Effector memory CD8-positive, alpha-beta T cell (primary cell): ENCODE data around the gene FHIP2A.
"Not testable (repeated sequence)": the region's sequence is repeated elsewhere in the genome, so short reads cannot be mapped to it uniquely, and the experiment has no call there.

Experiments used
- ATAC-seq: fragments of 150-1000 bp; cut with Tn5 transposase; replicated peaks from 2 replicates; pipeline ENCODE4 v1.10.0; 2021; ENCODE audit warnings: mild to moderate bottlenecking, moderate library complexity
- DNase-seq, 3 experiments: peaks; one replicate each; pipeline ENCODE4 v3.0.0; 2021
- H3K27ac Mint-ChIP-seq, 2 donors: one replicate each; pipeline ENCODE4 v1.8.0; 2022; ENCODE audit warnings: mild to moderate bottlenecking in 2 of 2, mixed read lengths in 2 of 2, moderate library complexity in 2 of 2
- H3K27me3 Mint-ChIP-seq, 2 donors: one replicate each; pipeline ENCODE4 v1.8.0; 2022; ENCODE audit warnings: mixed read lengths in 2 of 2
- H3K36me3 Mint-ChIP-seq: one replicate; pipeline ENCODE4 v1.8.0; 2022; ENCODE audit warnings: mild to moderate bottlenecking, moderate library complexity, mixed read lengths; ENCODE audit not compliant: insufficient read depth
- H3K4me1 Mint-ChIP-seq, 2 donors: one replicate each; pipeline ENCODE4 v1.8.0; 2022; ENCODE audit warnings: low read depth in 2 of 2, mixed read lengths in 2 of 2
- H3K4me3 Mint-ChIP-seq, 2 donors: one replicate each; pipeline ENCODE4 v1.8.0; 2022; ENCODE audit warnings: mild to moderate bottlenecking in 2 of 2, mixed read lengths in 2 of 2, moderate library complexity in 2 of 2
- H3K9me3 Mint-ChIP-seq, 2 donors: one replicate each; pipeline ENCODE4 v1.8.0; 2022; ENCODE audit warnings: mixed read lengths in 2 of 2
- total RNA-seq, 9 experiments: gene quantifications; one replicate each; lab custom pipeline; 2026; lab: John Stamatoyannopoulos, UW

FHIP2A gene
- total RNA-seq = 57.8 to 163 (median 60.9) reads per million in 9 experiments

GRCh38 chr10:114821293-114821914, at the start of gene FHIP2A:
TSS of gene FHIP2A (plus strand) at chr10:114821780. CDS start at chr10:114822079, 299 bp downstream.
- H3K36me3 Mint-ChIP-seq = peaks cover 18% of the 10 kb centered on the region

GRCh38 chr10:114772496-114773196, 48.9 kb upstream of the FHIP2A start:
- no peak for DNase-seq
- H3K4me1 Mint-ChIP-seq = peaks cover 5 to 14% of the 10 kb centered on the region in 2 donors
- H3K27me3 Mint-ChIP-seq = no peaks in the 10 kb centered on the region

More at GRCh38 chr10:114821293-114821914, at the start of gene FHIP2A:
- DNase-seq = peak; percentile 81 to 89 (median 87)
- ATAC-seq = peak; percentile 90
- peak within 1 kb of the TSS; percentile 96 to 99 for H3K27ac Mint-ChIP-seq
- peak within 1 kb of the TSS; percentile 95 to 98 for H3K4me3 Mint-ChIP-seq
- H3K9me3 Mint-ChIP-seq = no peaks in the 10 kb centered on the region
- peaks cover 28 to 45% of the 10 kb centered on the region in 2 donors for H3K4me1 Mint-ChIP-seq
- no peaks in the 10 kb centered on the region for H3K27me3 Mint-ChIP-seq

GRCh38 chr10:114773197-114773532, 48.4 kb upstream of the FHIP2A start:
- no peaks in the 10 kb centered on the region for H3K27me3 Mint-ChIP-seq

More at GRCh38 chr10:114772496-114773196, 48.9 kb upstream of the FHIP2A start:
- H3K27ac Mint-ChIP-seq = no peak overlapping the region
- H3K36me3 Mint-ChIP-seq = no peaks in the 10 kb centered on the region
- H3K9me3 Mint-ChIP-seq = no peaks in the 10 kb centered on the region
- ATAC-seq = no peak
- no peak overlapping the region for H3K4me3 Mint-ChIP-seq

GRCh38 chr10:114775082-114775481, 46.5 kb upstream of the FHIP2A start:
- H3K4me1 Mint-ChIP-seq, ATAC-seq, DNase-seq, H3K36me3 Mint-ChIP-seq, H3K27ac Mint-ChIP-seq, H3K4me3 Mint-ChIP-seq, H3K27me3 Mint-ChIP-seq, H3K9me3 Mint-ChIP-seq: not testable (repeated sequence)

More at GRCh38 chr10:114773197-114773532, 48.4 kb upstream of the FHIP2A start:
- H3K4me3 Mint-ChIP-seq = no peak overlapping the region
- DNase-seq (no peak), ATAC-seq (no peak)
- H3K4me1 Mint-ChIP-seq = peaks cover 5 to 14% of the 10 kb centered on the region in 2 donors
- H3K9me3 Mint-ChIP-seq = no peaks in the 10 kb centered on the region
- H3K36me3 Mint-ChIP-seq = no peaks in the 10 kb centered on the region
- no peak overlapping the region for H3K27ac Mint-ChIP-seq

- H3K27ac Mint-ChIP-seq = peak overlapping the region in 1 of 2 donors; percentile 2
These were observed 44.2 kb upstream of the FHIP2A start for GRCh38 chr10:114777415-114777814.

GRCh38 chr10:114779803-114780576, 41.6 kb upstream of the FHIP2A start:
- no peak for ATAC-seq
- no peaks in the 10 kb centered on the region for H3K9me3 Mint-ChIP-seq
- no peaks in the 10 kb centered on the region for H3K4me1 Mint-ChIP-seq
- DNase-seq = no peak
- H3K36me3 Mint-ChIP-seq = no peaks in the 10 kb centered on the region
- H3K27ac Mint-ChIP-seq = no peak overlapping the region
- H3K27me3 Mint-ChIP-seq = no peaks in the 10 kb centered on the region
- no peak overlapping the region for H3K4me3 Mint-ChIP-seq

More at GRCh38 chr10:114777415-114777814, 44.2 kb upstream of the FHIP2A start:
- H3K36me3 Mint-ChIP-seq = no peaks in the 10 kb centered on the region
- no peaks in the 10 kb centered on the region for H3K4me1 Mint-ChIP-seq
- ATAC-seq (no peak), DNase-seq (no peak)
- no peak overlapping the region for H3K4me3 Mint-ChIP-seq
- H3K27me3 Mint-ChIP-seq = no peaks in the 10 kb centered on the region
- H3K9me3 Mint-ChIP-seq = no peaks in the 10 kb centered on the region

GRCh38 chr10:114780577-114781184, 40.9 kb upstream of the FHIP2A start:
- Mint-ChIP-seq H3K27ac (no peak overlapping the region), H3K4me3 (no peak overlapping the region), H3K4me1 (no peaks in the 10 kb centered on the region), H3K27me3 (no peaks in the 10 kb centered on the region), H3K9me3 (no peaks in the 10 kb centered on the region), H3K36me3 (no peaks in the 10 kb centered on the region)
- ATAC-seq = no peak
- DNase-seq = no peak

GRCh38 chr10:114782666-114783065, 38.9 kb upstream of the FHIP2A start:
- H3K27ac Mint-ChIP-seq = no peak overlapping the region
- no peaks in the 10 kb centered on the region for H3K9me3 Mint-ChIP-seq
- H3K4me1 Mint-ChIP-seq = no peaks in the 10 kb centered on the region
- DNase-seq = no peak
- H3K4me3 Mint-ChIP-seq = no peak overlapping the region
- H3K36me3 Mint-ChIP-seq = no peaks in the 10 kb centered on the region
- ATAC-seq = no peak
- no peaks in the 10 kb centered on the region for H3K27me3 Mint-ChIP-seq

GRCh38 chr10:114783686-114784085, 37.9 kb upstream of the FHIP2A start:
- Mint-ChIP-seq H3K36me3 (no peaks in the 10 kb centered on the region), H3K27me3 (no peaks in the 10 kb centered on the region)

GRCh38 chr10:114786492-114786891, 35.1 kb upstream of the FHIP2A start:
- H3K4me1 Mint-ChIP-seq = not testable (repeated sequence)

More at GRCh38 chr10:114783686-114784085, 37.9 kb upstream of the FHIP2A start:
- Mint-ChIP-seq H3K9me3 (no peaks in the 10 kb centered on the region), H3K4me1 (no peaks in the 10 kb centered on the region), H3K4me3 (no peak overlapping the region), H3K27ac (no peak overlapping the region)
- DNase-seq (no peak), ATAC-seq (no peak)

GRCh38 chr10:114787131-114787530, 34.4 kb upstream of the FHIP2A start:
- not testable (repeated sequence) for DNase-seq, H3K4me3 Mint-ChIP-seq, ATAC-seq, H3K4me1 Mint-ChIP-seq, H3K36me3 Mint-ChIP-seq, H3K9me3 Mint-ChIP-seq, H3K27ac Mint-ChIP-seq, H3K27me3 Mint-ChIP-seq

More at GRCh38 chr10:114786492-114786891, 35.1 kb upstream of the FHIP2A start:
- not testable (repeated sequence) for H3K36me3 Mint-ChIP-seq, H3K27ac Mint-ChIP-seq, H3K27me3 Mint-ChIP-seq, H3K4me3 Mint-ChIP-seq, H3K9me3 Mint-ChIP-seq
- DNase-seq (peak in 1 of 3 experiments; percentile 3), ATAC-seq (peak; percentile 77)

GRCh38 chr10:114791768-114792167, 29.8 kb upstream of the FHIP2A start:
- peaks cover 3% of the 10 kb centered on the region for H3K36me3 Mint-ChIP-seq
- no peaks in the 10 kb centered on the region for H3K4me1 Mint-ChIP-seq
- peak overlapping the region in 1 of 2 donors; percentile 0 for H3K27ac Mint-ChIP-seq
- DNase-seq = no peak
- H3K27me3 Mint-ChIP-seq = no peaks in the 10 kb centered on the region
- no peak for ATAC-seq
- H3K4me3 Mint-ChIP-seq = no peak overlapping the region
- no peaks in the 10 kb centered on the region for H3K9me3 Mint-ChIP-seq

GRCh38 chr10:114795039-114795438, 26.5 kb upstream of the FHIP2A start:
- Mint-ChIP-seq H3K4me1 (peaks cover 0 to 7% of the 10 kb centered on the region in 2 donors), H3K4me3 (no peak overlapping the region), H3K27me3 (no peaks in the 10 kb centered on the region), H3K27ac (no peak overlapping the region), H3K9me3 (peaks cover 0 to 2% of the 10 kb centered on the region in 2 donors), H3K36me3 (peaks cover 3% of the 10 kb centered on the region)
- ATAC-seq (no peak), DNase-seq (no peak)
